ENCODE measurements around the gene ATOH8. TPM values are rescaled to one million over a fixed set of nuclear protein-coding genes. Genes with fewer than 3 reads are reported as not detected.

ATOH8 gene
- total and polyA plus RNA-seq, 2 donors (not counting 3 experiments of a cell fraction or from before 2014, with no cell fraction given), result 10.3 to 12.8 TPM

DNA sequence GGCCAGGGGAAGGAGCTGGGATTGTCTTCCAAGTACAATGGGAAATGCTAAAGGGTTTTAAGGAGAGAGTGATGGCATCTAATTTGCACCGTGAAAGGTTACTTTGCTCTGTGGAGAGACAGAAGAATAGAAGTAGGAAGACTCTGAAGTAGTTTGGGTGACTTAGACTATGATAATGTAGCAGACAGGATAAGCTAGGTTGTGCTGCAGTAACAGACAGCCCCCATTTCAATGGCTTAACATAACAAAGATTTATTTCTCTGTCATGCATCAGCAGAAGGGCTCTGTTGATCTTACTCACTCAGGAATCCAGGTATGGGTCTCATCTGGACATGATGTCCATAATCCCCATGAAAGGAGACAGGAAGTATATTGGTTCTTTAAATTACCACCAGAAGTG lies 33.3 kb upstream of the ATOH8 start:
- no peak for FAIRE-seq
- POLR2A ChIA-PET, result no interaction called here
- CTCF ChIA-PET, result interaction anchor here (0.8 to 4.0 kb wide), 9 partner anchors 8 to 359 kb away, joined by 3 to 27 read pairs (median 8); no protein-coding TSS in a partner anchor
- H2AFZ ChIP-seq (ENCODE audit: low read depth, low read length), result no peak overlapping the region
- peaks cover 2 to 10% of the 10 kb centered on the region in 2 experiments for H3K27me3 ChIP-seq (ENCODE audit: control insufficient read depth in 2 of 2, insufficient read depth in 2 of 2, low read length in 2 of 2)
- H3K4me1 ChIP-seq (ENCODE audit: control insufficient read depth, extremely low read depth, insufficient read depth, low read length), result no peaks in the 10 kb centered on the region
- H3K4me3 ChIP-seq (replicated peaks in 1 of 3; ENCODE audit: insufficient read depth in 1 of 3, low read depth in 1 of 3, low read length in 3 of 3), result no peak overlapping the region
- TF ChIP-seq POLR2AphosphoS5 (IDR thresholded peaks at IDR 0.05; ENCODE audit: insufficient read depth, low read depth, low read length) (no peak), MYC (IDR thresholded peaks at IDR 0.05; ENCODE audit: low read depth, low read length) (no peak), FOS (IDR thresholded peaks at IDR 0.05; ENCODE audit: borderline replicate concordance, insufficient read depth, low read length) (no peak), JUN (IDR thresholded peaks at IDR 0.05; ENCODE audit: borderline replicate concordance, insufficient read depth, insufficient read length, low read depth) (no peak), EZH2 (IDR thresholded peaks at IDR 0.05; ENCODE audit: borderline replicate concordance, low read depth, low read length, severe bottlenecking) (no peak), GATA2 (IDR thresholded peaks at IDR 0.05; ENCODE audit: insufficient read depth, insufficient read length, low read depth, low read length) (no peak), POLR2A (IDR thresholded peaks at IDR 0.05; ENCODE audit: low read depth, low read length) (no peak), MAX (IDR thresholded peaks at IDR 0.05; ENCODE audit: insufficient read depth, insufficient read length) (no peak)
- TF ChIP-seq, protein P1, sequence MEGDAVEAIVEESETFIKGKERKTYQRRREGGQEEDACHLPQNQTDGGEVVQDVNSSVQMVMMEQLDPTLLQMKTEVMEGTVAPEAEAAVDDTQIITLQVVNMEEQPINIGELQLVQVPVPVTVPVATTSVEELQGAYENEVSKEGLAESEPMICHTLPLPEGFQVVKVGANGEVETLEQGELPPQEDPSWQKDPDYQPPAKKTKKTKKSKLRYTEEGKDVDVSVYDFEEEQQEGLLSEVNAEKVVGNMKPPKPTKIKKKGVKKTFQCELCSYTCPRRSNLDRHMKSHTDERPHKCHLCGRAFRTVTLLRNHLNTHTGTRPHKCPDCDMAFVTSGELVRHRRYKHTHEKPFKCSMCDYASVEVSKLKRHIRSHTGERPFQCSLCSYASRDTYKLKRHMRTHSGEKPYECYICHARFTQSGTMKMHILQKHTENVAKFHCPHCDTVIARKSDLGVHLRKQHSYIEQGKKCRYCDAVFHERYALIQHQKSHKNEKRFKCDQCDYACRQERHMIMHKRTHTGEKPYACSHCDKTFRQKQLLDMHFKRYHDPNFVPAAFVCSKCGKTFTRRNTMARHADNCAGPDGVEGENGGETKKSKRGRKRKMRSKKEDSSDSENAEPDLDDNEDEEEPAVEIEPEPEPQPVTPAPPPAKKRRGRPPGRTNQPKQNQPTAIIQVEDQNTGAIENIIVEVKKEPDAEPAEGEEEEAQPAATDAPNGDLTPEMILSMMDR (IDR thresholded peaks at IDR 0.05; ENCODE audit: extremely low read depth in 1 of 2, insufficient read depth in 1 of 2, low read depth in 1 of 2, low read length in 2 of 2), result no peak
- no TSS peak for BruUV-seq (replicated peaks)
- intact Hi-C loops (cut with micrococcal nuclease), result no loop called here
- H3K4me2 ChIP-seq (ENCODE audit: insufficient read depth, low read length), result no peak overlapping the region
- no peaks in the 10 kb centered on the region for H3K9me3 ChIP-seq (replicated peaks; ENCODE audit: control insufficient read depth, insufficient read depth, low read length)
- no peaks in the 10 kb centered on the region for H3K36me3 ChIP-seq (ENCODE audit: control insufficient read depth in 2 of 2, extremely low read depth in 1 of 2, insufficient read depth in 2 of 2, low read length in 2 of 2)
- H3K79me2 ChIP-seq (ENCODE audit: control insufficient read depth, insufficient read depth, low read length), result no peaks in the 10 kb centered on the region
- dilution Hi-C loops (cut with MboI; ENCODE audit: extremely low pct_ligation_motif_present, low sequenced_read_pairs), result loop anchor here (25.0 kb wide), 1 partner anchor 92 kb away; no protein-coding TSS in a partner anchor
- H3K9me1 ChIP-seq (replicated peaks; ENCODE audit: control insufficient read depth, extremely low read depth, insufficient read depth, low read length), result no peaks in the 10 kb centered on the region
- no peak overlapping the region for H3K9ac ChIP-seq (replicated peaks; ENCODE audit: extremely low read depth, insufficient read depth, low read length)
- H4K20me1 ChIP-seq (replicated peaks; ENCODE audit: control insufficient read depth, extremely low read depth, insufficient read depth, low read length), result no peaks in the 10 kb centered on the region
- no peak for DNase-seq (ENCODE audit: low read depth, low spot score)
- no peak overlapping the region for H3K27ac ChIP-seq (ENCODE audit: insufficient read depth, low read depth, low read length)

All from endothelial cell of umbilical vein (primary cell).